Transverse colon (tissue), 4 donors: ENCODE measurements around the gene VSTM1.
"Not testable (repeated sequence)": the region's sequence is repeated elsewhere in the genome, so short reads cannot be mapped to it uniquely, and the experiment has no call there.

Experiments used
- EP300 ChIP-seq: sonication (generic); formaldehyde crosslinking; IDR thresholded peaks from one replicate; pipeline ENCODE4 v1.6.1; 2017; ENCODE audit warnings: antibody characterized with exemption, low read depth
- POLR2A ChIP-seq: fragments of 450-650 bp; IDR thresholded peaks from one replicate; pipeline ENCODE4 v1.6.1; 2016; ENCODE audit warnings: antibody characterized with exemption, mild to moderate bottlenecking, moderate library complexity
- POLR2AphosphoS5 ChIP-seq, 3 donors: sonication (generic); formaldehyde crosslinking; IDR thresholded peaks; one replicate each; pipeline ENCODE4 v1.6.1; 2016; ENCODE audit warnings: antibody characterized with exemption in 3 of 3
- TF ChIP-seq, protein P1 (sequence below), 5 experiments: fragments of 200-600 bp in 3 of 5; fragments of 450-650 bp in 2 of 5; sonication (generic) in 3 of 5; IDR thresholded peaks; 1 replicate in 2 of 5; 2 replicates in 3 of 5; pipeline ENCODE4 v1.5.1; 2016 to 2017; ENCODE audit warnings: antibody characterized with exemption in 5 of 5, inconsistent platforms in 3 of 5, mild to moderate bottlenecking in 2 of 5, moderate library complexity in 1 of 5

DNA sequence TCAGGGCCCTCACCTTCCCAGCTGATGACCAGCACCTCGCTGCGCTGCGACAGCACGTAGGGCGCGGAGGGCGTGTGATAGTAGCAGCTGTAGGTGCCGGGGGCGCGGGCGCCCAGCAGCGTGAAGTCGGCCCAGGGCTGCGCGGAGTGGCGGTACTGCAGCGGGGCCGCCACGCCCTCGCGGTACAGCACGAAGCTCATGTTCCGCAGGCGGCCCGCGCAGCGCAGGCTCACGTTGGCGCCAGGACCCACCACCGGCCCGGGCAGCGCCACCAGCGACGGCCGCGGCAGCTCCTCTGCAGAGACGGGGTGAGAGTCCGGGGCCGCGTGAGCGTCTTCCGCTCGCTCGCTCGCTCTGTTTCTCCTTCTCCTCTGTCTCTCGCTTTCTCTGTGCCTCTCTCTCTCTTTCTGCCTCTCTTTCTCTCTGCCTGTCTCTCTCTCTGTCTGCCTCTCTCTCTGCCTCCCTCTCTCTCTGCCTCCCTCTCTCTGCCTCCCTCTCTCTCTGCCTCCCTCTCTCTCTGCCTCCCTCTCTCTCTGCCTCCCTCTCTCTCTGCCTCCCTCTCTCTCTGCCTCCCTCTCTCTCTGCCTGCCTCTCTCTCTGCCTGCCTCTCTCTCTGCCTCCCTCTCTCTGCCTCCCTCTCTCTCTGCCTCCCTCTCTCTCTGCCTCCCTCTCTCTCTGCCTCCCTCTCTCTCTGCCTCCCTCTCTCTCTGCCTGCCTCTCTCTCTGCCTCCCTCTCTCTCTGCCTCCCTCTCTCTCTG lies 32.3 kb upstream of the VSTM1 start:
- not testable (repeated sequence) for TF ChIP-seq POLR2A, EP300
- TF ChIP-seq, protein P1, sequence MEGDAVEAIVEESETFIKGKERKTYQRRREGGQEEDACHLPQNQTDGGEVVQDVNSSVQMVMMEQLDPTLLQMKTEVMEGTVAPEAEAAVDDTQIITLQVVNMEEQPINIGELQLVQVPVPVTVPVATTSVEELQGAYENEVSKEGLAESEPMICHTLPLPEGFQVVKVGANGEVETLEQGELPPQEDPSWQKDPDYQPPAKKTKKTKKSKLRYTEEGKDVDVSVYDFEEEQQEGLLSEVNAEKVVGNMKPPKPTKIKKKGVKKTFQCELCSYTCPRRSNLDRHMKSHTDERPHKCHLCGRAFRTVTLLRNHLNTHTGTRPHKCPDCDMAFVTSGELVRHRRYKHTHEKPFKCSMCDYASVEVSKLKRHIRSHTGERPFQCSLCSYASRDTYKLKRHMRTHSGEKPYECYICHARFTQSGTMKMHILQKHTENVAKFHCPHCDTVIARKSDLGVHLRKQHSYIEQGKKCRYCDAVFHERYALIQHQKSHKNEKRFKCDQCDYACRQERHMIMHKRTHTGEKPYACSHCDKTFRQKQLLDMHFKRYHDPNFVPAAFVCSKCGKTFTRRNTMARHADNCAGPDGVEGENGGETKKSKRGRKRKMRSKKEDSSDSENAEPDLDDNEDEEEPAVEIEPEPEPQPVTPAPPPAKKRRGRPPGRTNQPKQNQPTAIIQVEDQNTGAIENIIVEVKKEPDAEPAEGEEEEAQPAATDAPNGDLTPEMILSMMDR (IDR thresholded peaks at IDR 0.05) = peak in 1 of 5 experiments; percentile 48
- peak in 1 of 3 donors; percentile 40 for TF ChIP-seq POLR2AphosphoS5 (IDR thresholded peaks at IDR 0.05)
